NCI-H526 (cell line): ENCODE results near the gene CEP192.
"Not testable (repeated sequence)": the region's sequence is repeated elsewhere in the genome, so short reads cannot be mapped to it uniquely, and the experiment has no call there.

ENCODE experiments used
- DNase-seq, 2 experiments: peaks; one replicate each; lab custom pipeline; 2025; lab: John Stamatoyannopoulos, UW

The CEP192 gene

DNA sequence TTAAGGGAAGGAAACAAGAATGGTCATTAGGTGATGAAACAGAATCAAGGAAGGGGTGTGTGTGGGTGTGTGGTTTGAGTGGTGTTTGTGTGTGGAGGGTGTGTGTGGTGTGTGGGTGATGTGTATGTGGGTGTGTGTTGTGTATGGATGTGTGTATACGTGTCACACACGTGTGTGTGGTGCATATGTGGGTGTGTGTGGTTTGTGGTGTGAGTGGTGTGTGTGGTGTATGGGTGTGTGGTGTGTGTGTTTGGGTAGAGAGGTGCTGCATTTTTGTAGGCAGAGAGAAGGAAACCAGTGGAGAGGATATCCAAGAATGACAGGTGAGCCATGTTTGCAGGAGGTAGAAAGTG is 1.1 kb upstream of the CEP192 start:
- no peak for DNase-seq

DNA sequence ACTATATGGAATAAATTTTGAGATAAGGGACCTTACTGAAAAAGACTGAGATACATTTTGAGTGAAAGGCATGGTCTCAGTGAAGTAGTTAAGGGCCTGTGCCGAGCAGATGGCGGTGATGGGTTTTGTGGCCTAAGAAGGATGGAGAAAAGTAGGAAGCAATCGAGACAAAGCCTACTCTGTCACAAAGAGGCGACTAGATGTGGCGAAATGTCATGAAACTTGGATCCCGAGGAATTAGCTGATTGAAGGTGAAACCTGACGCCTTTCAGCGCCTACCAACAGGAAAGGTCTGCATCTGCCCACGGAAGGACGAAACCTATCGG is 558 bp upstream of the CEP192 start:
- DNase-seq: peak in 1 of 2 experiments; percentile 50

DNA sequence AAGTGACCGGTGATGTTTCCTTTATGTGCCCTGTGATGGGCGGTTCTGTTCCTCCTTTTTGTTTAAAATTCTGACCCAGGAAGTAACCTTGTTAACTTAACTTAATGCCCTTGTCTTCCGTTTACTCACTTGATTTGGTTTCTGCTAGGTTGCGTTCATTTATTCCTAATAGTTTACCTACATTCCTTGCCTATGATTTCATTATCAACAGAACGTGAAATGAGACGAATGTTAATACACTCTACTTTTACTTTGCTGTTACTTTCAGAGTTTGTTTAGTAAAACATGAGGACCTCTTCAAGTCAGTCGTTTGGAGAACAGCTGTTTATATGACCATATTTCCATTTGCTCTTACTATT is 638 bp downstream of the CEP192 start:
- no peak for DNase-seq

GRCh38 chr18:12993439-12993838 is 2.3 kb downstream of the CEP192 start:
- DNase-seq: no peak

DNA sequence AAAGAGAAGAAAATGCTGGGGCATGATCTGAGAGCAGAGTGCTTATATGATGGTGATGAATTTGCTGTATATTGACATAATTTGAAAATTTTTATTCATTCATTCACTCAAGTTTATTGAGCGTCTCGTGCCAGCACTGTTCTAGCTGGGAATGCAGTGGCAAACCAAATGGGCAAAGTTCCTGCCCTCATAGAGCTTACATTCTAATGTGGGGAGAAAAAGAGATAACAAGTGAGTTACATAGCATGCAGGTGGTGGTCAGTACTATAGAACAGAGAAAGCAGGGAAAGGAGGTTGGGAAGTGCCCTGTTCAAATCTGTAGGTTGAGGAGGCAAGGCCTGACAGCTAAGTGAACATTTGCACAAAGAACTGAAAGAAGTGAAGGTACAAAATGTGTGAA is 4.3 kb downstream of the CEP192 start:
- no peak for DNase-seq

DNA sequence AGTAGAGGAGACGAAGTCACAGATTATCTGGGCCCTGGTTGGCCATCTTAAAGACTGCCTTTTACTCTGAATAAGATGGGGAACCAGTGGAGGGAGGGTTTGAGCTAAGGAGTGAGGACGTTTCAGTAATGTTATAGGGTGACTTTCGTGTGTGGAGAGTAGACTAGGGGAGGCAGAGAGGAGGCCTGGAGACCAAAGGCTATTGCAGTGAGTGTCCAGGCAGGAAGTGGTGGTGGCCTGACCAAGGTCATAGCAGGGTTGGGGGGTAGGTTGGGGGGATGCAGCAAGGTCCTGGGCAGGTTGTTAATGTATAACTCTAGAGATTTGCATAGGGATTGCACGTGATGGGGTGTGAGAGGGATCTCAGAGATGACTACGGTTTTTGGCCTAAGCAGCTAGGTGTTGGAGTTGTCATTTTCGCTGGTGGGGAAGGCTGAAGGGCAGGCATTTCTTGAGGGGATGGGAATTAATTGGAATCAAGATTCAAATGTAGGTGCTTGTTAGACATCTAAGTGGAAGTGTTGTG is 4.9 kb downstream of the CEP192 start:
- peak in 1 of 2 experiments; percentile 17 for DNase-seq

DNA sequence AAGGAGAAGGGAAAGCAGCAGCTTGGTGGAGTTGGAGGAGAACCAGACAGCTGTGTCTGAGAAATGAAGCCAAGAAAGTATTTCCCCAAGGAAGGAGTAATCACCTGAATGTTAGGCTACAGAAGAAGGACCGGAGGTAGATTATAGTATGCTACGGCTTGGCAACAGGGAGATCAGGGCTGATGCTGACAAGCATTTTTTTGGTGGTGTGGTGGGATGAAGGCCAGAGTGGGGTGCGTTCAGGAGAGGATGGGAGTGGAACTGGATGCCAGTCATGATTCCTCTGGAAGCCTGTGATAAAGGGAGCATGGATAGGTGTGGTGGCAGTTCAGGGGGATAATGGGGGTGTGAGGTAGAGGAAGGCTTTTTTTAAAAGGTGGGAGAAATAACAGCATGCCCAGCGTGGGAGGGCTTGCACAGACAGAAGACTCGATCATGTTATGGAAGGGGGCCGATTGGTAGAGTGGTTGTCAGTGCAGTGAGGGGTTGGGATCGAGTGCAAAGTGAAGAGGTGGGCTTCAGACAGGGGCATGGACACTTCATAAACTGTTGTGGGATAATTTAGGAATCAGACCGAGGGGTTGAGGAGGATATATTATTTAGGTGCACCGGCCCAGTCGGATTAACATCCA is 5.6 kb downstream of the CEP192 start:
- no peak for DNase-seq

GRCh38 chr18:12997330-12997729 is 6.2 kb downstream of the CEP192 start:
- not testable (repeated sequence) for DNase-seq

DNA sequence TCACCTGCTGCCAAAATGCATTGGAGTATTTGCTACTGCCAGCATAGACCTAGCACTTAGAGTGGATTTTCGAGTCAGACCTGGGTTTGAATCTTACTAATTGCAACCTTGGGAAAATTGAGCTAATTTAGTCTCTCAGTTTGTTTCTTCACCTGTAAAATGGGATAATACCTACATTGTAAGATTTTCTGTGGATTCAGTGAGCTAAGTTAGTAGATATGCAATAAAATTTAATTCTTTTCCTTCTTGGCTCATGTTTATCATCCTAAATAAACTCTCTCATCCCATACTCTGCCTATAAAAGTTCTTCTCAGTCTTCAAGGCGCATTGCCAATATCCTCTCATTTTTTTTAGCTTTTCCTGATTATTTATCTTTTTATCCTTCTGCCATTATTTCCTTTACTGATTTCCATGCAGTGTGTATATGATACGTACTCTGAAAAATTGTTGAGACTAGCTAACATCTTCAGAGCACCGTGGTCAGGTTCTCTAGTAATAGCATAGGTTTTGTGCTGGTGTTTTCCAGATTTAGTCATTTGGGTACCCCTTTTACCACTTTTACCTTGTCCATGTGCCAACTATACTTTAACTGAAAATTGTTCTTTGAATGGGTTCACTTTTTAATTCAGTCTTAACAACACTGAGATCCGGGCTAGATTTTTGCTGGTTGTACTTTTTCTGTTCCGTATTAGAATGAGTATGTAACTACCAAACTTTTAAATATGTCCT is 7.3 kb downstream of the CEP192 start:
- DNase-seq: no peak

GRCh38 chr18:13003466-13003896 is 12.3 kb downstream of the CEP192 start:
- DNase-seq: peak in 1 of 2 experiments; percentile 43

DNA sequence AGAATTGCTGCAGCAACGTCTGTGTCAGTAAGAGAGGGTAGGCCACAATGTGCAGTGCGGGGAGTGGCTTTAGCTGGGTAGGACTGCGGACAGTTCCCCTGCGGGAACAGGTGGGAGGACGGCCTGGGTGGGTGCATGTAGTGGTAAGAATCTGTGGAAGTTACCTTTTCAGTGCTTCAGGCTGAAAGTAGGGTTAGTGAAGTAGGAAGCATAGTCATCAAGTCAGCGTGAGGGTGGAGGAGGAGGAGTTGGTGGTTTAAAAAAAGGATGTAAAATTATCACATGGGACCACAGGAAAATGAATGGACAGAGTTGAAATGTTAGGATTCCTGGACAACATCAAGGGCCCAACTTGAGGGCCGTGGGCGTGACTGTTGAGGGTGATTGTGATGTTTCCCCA is 13.2 kb downstream of the CEP192 start:
- DNase-seq: no peak

DNA sequence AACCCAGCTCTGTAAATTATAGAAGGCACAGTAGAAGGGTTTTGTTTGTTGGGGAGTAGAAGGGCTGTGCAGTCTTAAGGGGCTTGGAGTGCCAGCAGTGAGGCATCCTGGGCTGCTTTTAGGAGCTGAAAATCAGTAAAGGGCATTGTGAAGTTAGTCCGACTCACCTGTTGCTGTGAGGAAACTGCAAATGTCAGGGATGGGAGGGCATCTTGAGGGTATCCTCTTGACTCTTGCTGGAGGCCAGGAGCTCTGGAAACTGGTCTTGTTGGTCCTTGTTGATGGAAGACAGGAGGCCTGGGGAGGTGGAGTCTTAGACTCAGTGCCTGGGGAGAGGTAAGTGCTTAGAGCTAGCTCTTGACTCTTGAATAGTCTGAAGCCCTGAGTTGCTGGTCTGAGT is 14.1 kb downstream of the CEP192 start:
- DNase-seq: no peak

GRCh38 chr18:13006531-13007247 is 15.5 kb downstream of the CEP192 start:
- DNase-seq: no peak

- DNase-seq: no peak
Observed at GRCh38 chr18:13007248-13007560, 16.0 kb downstream of the CEP192 start.

- no peak for DNase-seq
Observed at GRCh38 chr18:13011719-13012118, 20.6 kb downstream of the CEP192 start.

- no peak for DNase-seq
Observed at GRCh38 chr18:13014232-13014631, 23.1 kb downstream of the CEP192 start.

DNA sequence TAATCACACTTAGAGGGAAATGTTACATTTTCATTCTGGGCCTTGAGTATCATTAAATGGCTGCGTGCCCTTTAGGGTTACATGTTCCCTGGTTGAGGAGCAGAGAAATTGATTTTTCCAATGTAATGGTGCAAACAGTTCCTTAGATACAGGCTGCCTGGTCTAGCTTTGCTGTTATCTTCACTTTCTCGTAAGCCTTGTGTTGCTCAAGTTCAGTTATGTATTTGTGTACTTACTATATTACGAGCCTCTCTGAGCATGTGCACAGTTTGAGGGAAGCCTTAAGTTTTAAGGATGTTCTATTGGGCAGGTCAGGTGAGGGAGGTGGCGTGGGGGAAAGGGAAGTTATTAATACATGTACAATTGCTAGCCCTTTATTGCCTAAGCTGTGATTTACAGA is 23.7 kb downstream of the CEP192 start:
- DNase-seq: no peak

DNA sequence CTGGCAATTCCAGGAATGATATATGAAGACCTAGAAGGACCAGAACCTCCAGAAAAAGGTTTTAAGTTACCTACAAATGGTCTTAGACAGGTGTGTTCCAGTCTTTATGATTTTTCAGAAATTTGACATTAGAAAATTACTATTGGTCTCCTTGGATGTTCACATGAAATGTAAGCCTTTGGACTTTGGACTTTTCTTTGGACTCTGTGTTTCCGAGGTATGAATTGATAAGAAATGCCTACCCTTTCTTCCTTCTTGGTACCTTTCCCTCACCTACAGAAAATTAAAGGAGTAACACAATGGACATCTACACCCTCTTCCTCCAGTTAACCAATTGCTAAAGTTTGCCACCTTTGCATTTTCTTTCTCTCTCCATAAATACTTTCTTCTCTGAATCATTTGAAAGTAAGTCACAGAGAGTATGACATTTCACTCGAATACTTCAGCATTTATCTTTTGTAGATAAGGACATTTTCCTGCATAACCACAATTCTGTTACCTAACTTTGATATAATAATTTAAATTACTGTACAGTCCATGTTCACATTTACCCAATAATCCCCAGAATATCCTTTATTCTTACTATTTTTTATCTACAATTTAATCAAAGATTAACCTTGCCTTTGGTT is 26.2 kb downstream of the CEP192 start:
- DNase-seq: no peak

GRCh38 chr18:13018374-13018773 is 27.2 kb downstream of the CEP192 start:
- DNase-seq: no peak

- DNase-seq: no peak
Observed at GRCh38 chr18:13019301-13019700, 28.1 kb downstream of the CEP192 start.

DNA sequence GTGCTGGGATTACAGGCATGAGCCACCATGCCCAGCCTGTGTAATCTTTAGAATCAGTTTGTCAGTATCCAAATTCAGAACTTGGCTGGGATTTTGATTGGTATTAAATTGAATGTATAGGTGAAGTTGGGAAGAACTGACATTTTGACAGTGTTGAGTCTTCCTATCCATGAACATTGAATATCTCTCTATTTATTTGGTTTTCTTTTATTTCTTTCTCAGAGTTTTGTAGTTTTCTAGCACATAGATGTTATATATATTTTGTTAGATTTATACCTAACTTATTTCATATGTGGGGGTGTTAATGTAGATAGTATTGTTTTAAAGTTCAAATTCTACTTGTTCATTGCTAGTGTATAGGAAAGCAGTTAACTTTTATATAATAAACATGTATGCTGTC is 31.5 kb downstream of the CEP192 start:
- no peak for DNase-seq

- no peak for DNase-seq
Observed at GRCh38 chr18:13025233-13025632, 34.1 kb downstream of the CEP192 start.
